ENCODE measurements around the gene COL20A1. TPM values are rescaled to one million over a fixed set of nuclear protein-coding genes. Genes with fewer than 3 reads are reported as not detected.
A peak's percentile ranks its signal among the peaks of the same experiment; 100 is the strongest.

COL20A1 gene
- total RNA-seq, 1 donor = not detected

DNA sequence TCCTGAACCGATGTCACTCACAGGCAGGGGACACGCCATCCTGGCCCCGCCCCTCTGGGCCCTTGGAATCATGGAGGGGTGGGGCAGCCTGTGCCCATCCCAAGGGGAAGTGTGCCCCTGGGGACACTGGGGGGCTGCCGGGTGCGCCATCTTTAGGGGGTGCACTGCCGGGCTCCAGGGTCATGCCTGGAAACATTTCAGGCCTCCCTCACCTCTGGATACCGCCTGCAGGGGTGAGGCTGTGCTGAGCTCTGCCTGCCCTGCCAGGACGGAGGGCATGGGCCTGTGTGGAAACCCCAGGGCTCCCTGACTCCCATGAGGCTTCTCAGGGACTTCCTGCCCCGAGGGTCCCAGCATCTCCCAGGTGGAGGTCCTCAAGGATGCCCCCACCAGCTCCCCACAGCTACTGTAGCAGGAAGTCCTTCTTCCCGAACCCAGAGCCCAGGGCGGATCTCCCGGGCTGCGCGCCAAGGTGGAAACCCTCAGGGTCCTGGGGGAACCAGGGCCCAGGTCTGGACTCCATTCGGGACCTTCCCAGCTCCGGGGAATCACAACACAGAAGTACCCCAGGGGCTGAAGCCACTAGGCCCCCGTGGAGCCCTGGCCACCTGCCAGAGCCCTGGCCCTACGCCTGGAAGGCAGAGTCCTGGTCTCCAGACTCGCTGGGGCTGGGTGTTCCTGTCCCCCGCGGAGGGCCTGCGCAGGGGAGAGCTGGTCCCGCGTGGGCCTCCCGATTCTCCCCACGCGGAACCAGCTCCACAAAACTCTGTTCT is 52.5 kb downstream of the COL20A1 start:
- TF ChIP-seq, protein P1, sequence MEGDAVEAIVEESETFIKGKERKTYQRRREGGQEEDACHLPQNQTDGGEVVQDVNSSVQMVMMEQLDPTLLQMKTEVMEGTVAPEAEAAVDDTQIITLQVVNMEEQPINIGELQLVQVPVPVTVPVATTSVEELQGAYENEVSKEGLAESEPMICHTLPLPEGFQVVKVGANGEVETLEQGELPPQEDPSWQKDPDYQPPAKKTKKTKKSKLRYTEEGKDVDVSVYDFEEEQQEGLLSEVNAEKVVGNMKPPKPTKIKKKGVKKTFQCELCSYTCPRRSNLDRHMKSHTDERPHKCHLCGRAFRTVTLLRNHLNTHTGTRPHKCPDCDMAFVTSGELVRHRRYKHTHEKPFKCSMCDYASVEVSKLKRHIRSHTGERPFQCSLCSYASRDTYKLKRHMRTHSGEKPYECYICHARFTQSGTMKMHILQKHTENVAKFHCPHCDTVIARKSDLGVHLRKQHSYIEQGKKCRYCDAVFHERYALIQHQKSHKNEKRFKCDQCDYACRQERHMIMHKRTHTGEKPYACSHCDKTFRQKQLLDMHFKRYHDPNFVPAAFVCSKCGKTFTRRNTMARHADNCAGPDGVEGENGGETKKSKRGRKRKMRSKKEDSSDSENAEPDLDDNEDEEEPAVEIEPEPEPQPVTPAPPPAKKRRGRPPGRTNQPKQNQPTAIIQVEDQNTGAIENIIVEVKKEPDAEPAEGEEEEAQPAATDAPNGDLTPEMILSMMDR (IDR thresholded peaks at IDR 0.05; ENCODE audit: insufficient read depth, low read length) = no peak
- no peak overlapping the region for H3K4me3 ChIP-seq (ENCODE audit: low read depth, low read length)
- DNase-seq (ENCODE audit: low read depth) = peak; percentile 4

DNA sequence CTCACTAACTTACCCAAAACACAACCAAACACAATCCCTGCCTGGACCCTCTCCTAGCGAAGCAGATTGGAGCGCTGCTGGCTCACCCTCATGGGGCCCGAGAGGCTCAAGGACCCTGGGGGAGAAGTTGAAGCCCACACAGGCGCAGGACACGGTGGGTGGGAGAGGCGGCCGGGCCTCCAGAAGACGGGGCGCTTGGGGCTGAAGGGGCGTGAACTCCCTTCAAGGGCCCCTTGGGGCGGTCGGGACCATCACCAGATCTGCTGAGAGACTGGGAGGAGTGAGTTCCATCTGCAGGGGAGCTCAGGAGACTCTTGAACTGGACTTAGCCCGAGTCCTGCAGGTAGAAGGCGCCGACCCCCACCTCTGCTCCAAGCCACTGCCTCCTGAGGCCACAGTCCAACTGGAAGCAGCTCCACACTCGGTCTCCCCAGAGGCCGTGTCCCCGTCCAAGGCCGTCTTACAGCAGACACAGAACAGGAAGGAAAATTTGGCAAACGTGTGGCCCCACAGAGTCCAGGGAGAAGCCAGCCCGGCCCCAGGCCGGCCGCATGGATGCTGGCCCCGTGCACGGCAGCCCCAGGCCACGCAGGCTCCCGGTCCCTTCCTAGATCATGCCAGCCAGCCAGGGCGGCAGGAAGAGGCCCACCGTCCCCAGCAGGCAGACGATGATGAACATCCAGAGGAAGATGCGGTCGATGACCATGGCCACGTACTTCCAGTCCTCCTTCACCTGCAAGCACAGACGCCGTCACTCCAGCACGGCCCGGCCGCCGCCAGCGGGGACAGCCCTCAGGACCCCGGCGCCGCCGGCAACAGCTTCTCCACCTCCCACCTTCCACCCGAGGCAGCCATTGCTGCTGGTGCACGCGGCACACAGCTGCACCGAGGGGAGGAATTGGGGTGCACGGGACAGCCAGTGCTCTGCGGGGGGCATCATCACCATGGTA is 53.4 kb downstream of the COL20A1 start:
- no peak overlapping the region for H3K4me3 ChIP-seq (ENCODE audit: low read depth, low read length)
- DNase-seq (ENCODE audit: low read depth) = no peak
- TF ChIP-seq, protein P1 (IDR thresholded peaks at IDR 0.05; ENCODE audit: insufficient read depth, low read length) = no peak

DNA sequence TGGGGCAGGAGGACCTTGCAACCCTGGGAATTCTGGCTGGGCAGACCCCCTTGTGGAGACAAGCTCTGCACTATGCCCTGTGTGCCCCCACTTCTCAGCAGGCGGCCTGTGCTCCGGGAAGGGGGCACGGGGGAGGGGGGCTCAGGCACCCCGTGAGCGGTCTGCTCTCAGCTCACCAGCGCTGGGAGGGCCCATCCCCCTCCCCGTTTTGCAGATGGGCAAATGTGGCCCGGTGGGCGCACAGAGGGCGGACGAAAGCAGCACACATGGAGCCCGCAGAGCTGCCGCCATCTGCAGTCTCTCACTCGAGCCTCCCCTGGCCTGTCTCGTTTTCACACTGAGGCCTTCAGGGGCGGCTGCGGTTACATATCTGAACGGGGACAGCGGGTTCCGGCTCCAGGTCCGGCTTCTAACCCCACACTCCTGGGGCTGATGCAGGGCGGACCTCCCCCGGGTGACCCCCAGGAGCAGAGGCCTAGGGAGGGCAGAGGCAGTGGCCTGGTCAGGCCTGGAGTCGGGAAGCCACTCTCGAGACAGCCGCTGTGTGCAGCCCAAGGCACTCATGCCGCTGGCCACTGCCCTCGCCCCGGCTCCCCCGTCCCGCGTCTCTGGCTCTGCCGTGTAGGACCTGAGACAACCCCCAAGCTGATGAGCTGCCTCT is 54.2 kb downstream of the COL20A1 start:
- DNase-seq (ENCODE audit: low read depth) = no peak
- TF ChIP-seq, protein P1 (IDR thresholded peaks at IDR 0.05; ENCODE audit: insufficient read depth, low read length) = no peak
- H3K4me3 ChIP-seq (ENCODE audit: low read depth, low read length) = no peak overlapping the region

DNA sequence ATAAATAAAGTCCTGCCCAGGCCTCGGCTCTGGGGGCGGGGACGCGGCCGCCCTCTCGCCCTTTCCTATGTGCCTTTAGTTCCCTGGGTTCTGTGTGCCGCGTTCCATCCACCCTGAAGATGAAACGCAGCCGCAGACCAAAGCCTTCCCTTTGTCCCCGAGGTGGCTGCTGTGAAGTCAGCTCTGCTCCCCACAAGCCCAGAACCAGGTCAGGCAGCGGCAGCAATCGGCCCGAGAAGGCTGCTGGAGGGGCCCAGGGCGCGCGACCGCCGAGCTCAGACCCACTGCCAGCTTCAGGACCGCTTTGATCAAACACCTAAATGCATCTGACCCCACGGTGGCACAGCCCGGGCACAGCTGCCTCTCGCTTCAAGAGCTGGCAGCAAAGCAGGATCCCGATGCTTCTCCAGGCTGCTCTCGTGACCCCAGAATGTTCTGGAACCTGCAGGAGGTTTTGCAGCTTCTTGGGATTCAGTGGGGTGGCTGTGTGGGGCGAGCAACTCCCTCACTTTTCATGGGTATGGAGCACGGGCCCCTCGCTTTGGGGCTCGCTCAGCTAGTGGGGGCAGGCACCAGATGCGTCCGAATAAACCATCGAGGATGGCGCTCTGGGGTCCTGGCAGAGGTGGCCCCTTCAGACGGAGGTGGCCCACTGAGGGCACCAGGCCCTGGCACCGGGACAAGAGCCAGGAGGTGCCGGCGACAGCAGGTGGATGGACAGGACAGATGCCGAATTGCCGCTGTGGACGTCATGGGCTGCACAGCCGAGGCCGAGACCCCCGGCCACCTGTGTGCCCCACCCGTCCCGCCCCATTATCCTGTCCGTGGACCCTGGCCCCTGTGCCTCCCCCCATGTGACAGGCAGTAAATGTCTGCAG is 55.2 kb downstream of the COL20A1 start:
- no peak overlapping the region for H3K4me3 ChIP-seq (ENCODE audit: low read depth, low read length)
- DNase-seq (ENCODE audit: low read depth) = no peak
- TF ChIP-seq, protein P1 (IDR thresholded peaks at IDR 0.05; ENCODE audit: insufficient read depth, low read length) = no peak

DNA sequence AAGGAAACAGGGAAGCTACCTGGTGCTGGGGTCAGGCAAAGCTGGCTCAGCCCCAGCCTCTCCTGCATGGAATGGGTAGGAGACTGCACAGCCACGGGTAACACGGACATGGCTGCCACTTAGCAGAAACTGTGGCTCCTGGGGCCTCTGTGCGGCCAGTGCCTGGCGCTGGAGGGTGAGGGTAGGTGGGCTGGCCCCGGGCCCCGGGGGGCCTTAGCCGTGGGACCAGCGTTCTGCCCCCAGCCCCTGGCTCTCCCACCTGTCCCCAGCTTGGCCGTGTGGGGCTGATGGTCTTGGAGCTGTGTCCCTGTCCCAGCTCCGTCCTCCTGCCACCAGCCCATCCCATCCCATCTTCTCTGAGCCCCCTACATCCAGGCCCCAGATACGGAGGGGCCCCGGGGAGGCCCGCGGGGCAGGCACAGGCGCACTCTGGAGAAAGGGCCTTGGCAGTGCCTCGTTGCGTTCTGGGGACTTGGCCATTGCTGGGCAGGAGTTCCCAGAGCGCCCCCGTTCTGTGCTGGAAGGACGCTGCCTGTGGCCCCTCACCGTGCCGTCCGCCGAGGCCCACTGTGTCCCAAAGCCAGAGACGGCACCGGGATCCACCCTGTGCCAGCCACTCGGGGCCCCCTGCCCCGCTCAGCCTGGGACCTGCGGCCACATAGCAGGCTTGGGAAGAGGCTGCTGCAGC is 56.0 kb downstream of the COL20A1 start:
- no peak overlapping the region for H3K4me3 ChIP-seq (ENCODE audit: low read depth, low read length)
- DNase-seq (ENCODE audit: low read depth) = no peak
- TF ChIP-seq, protein P1 (IDR thresholded peaks at IDR 0.05; ENCODE audit: insufficient read depth, low read length) = no peak
